Keratinocyte (primary cell): ENCODE results near the gene CNTNAP3B. TPM values are rescaled to one million over a fixed set of nuclear protein-coding genes. Genes with fewer than 3 reads are reported as not detected.
"Not testable (repeated sequence)": the region's sequence is repeated elsewhere in the genome, so short reads cannot be mapped to it uniquely, and the experiment has no call there.

Experiments used
- DNase-seq: peaks from one replicate; pipeline ENCODE4 v3.0.0-alpha.2; 2011; ENCODE audit warnings: low read depth, missing footprints, low spot score
- FAIRE-seq: peaks from 2 replicates; lab custom pipeline; 2011; peaks lifted over from hg19 to GRCh38; lab: Jason Lieb, UNC
- H2AFZ ChIP-seq: 2 replicates; pipeline ENCODE4 v1.6.0; 2012; ENCODE audit warnings: low read length, control low read depth, inconsistent platforms; ENCODE audit not compliant: control insufficient read depth
- H3K27ac ChIP-seq: 2 replicates; pipeline ENCODE4 v1.5.1; 2011; ENCODE audit warnings: low read length; ENCODE audit not compliant: control insufficient read depth, insufficient read depth
- H3K27me3 ChIP-seq: 3 replicates; pipeline ENCODE4 v1.6.0; 2011; ENCODE audit warnings: low read length; ENCODE audit not compliant: control insufficient read depth, insufficient read depth; ENCODE audit errors: extremely low read depth
- H3K36me3 ChIP-seq, 2 experiments: 2 replicates in 1 of 2; 3 replicates in 1 of 2; pipeline ENCODE4 v1.5.1; 2011; ENCODE audit warnings: low read length in 2 of 2, mild to moderate bottlenecking in 1 of 2; ENCODE audit not compliant: control insufficient read depth in 2 of 2, insufficient read depth in 2 of 2; ENCODE audit errors: extremely low read depth in 1 of 2
- H3K4me1 ChIP-seq: 3 replicates; pipeline ENCODE4 v1.5.1; 2011; ENCODE audit warnings: low read length; ENCODE audit not compliant: control insufficient read depth, insufficient read depth; ENCODE audit errors: extremely low read depth
- H3K4me2 ChIP-seq: 3 replicates; pipeline ENCODE4 v1.6.0; 2011; ENCODE audit warnings: low read depth, low read length; ENCODE audit not compliant: control insufficient read depth, insufficient read depth; ENCODE audit errors: extremely low read depth
- H3K4me3 ChIP-seq, 3 experiments: fragments of 200-600 bp in 1 of 3; sonication (generic) in 1 of 3; 2 replicates in 2 of 3; 3 replicates in 1 of 3; pipeline ENCODE4 v1.5.1; 2011 to 2016; ENCODE audit warnings: low read length in 3 of 3, mild to moderate bottlenecking in 3 of 3, control low read depth in 2 of 3, inconsistent platforms in 1 of 3, low read depth in 1 of 3, mixed read lengths in 1 of 3, mixed run types in 1 of 3, moderate library complexity in 1 of 3; ENCODE audit not compliant: control insufficient read depth in 2 of 3, insufficient read depth in 2 of 3; ENCODE audit errors: extremely low read depth in 1 of 3
- H3K79me2 ChIP-seq: 2 replicates; pipeline ENCODE4 v1.6.0; 2012; ENCODE audit warnings: low read length; ENCODE audit not compliant: control insufficient read depth, insufficient read depth
- H3K9ac ChIP-seq: 3 replicates; pipeline ENCODE4 v1.6.0; 2011; ENCODE audit warnings: low read length; ENCODE audit not compliant: control insufficient read depth, insufficient read depth; ENCODE audit errors: extremely low read depth
- H3K9me1 ChIP-seq: 3 replicates; pipeline ENCODE4 v1.6.0; 2011; ENCODE audit warnings: low read length; ENCODE audit not compliant: control insufficient read depth, insufficient read depth; ENCODE audit errors: extremely low read depth
- H3K9me3 ChIP-seq: 2 replicates; pipeline ENCODE4 v1.5.1; 2012; ENCODE audit warnings: low read depth, low read length; ENCODE audit not compliant: control insufficient read depth
- H4K20me1 ChIP-seq: 3 replicates; pipeline ENCODE4 v1.6.0; 2011; ENCODE audit warnings: low read length; ENCODE audit not compliant: control insufficient read depth, insufficient read depth; ENCODE audit errors: extremely low read depth
- dilution Hi-C: fragments of 300-500 bp; cut with MboI; formaldehyde crosslinking; loops from one replicate; pipeline ENCODE4 v1.7.0; 2020; ENCODE audit warnings: low sequenced_read_pairs; ENCODE audit not compliant: extremely low pct_ligation_motif_present
- polyA plus RNA-seq, 5 experiments: library from polyadenylated mRNA; depleted of rRNA in 3 of 5; stranded (reverse) in 3 of 5; stranded (forward) in 1 of 5; unstranded in 1 of 5; fragments of >200 nt; gene quantifications; 1 replicate in 1 of 5; 2 replicates in 3 of 5; 3 replicates in 1 of 5; pipeline versions ENCODE4 v1.2.1 to v1.2.3, GENCODE V29; 2011 to 2012; ENCODE audit warnings: missing spikeins in 2 of 5, low read depth in 1 of 5, low replicate concordance in 1 of 5

The CNTNAP3B gene
- polyA plus RNA-seq, 1 donor (not counting 4 experiments of a cell fraction or from before 2014, with no cell fraction given) = 6.8 TPM

- H3K36me3 ChIP-seq, H3K9ac ChIP-seq, H3K4me3 ChIP-seq, DNase-seq, H3K4me1 ChIP-seq, H2AFZ ChIP-seq, H3K9me1 ChIP-seq, FAIRE-seq, H3K4me2 ChIP-seq, H4K20me1 ChIP-seq, H3K27ac ChIP-seq, H3K79me2 ChIP-seq, dilution Hi-C loops, H3K27me3 ChIP-seq, H3K9me3 ChIP-seq: not testable (repeated sequence)
Measured at GRCh38 chr9:41902762-41903161, 226.5 kb downstream of the CNTNAP3B start.

- H3K4me2 ChIP-seq, dilution Hi-C loops, H3K9me3 ChIP-seq, H3K9ac ChIP-seq, H3K4me1 ChIP-seq, H3K9me1 ChIP-seq, FAIRE-seq, H3K27me3 ChIP-seq, H3K79me2 ChIP-seq, DNase-seq, H3K36me3 ChIP-seq, H4K20me1 ChIP-seq, H2AFZ ChIP-seq, H3K27ac ChIP-seq, H3K4me3 ChIP-seq: not testable (repeated sequence)
Measured at GRCh38 chr9:41898720-41899343, 230.4 kb downstream of the CNTNAP3B start.

- H3K9ac ChIP-seq, H3K79me2 ChIP-seq, dilution Hi-C loops, H3K4me3 ChIP-seq, DNase-seq, H3K36me3 ChIP-seq, H3K27me3 ChIP-seq, H4K20me1 ChIP-seq, H3K4me1 ChIP-seq, H3K9me3 ChIP-seq, H3K4me2 ChIP-seq, FAIRE-seq, H2AFZ ChIP-seq, H3K27ac ChIP-seq, H3K9me1 ChIP-seq: not testable (repeated sequence)
Measured at GRCh38 chr9:41874557-41874956, 254.7 kb downstream of the CNTNAP3B start.

- H3K9me1 ChIP-seq, H3K27ac ChIP-seq, H3K4me3 ChIP-seq, H3K9ac ChIP-seq, FAIRE-seq, H3K4me1 ChIP-seq, H3K36me3 ChIP-seq, DNase-seq, H3K9me3 ChIP-seq, H2AFZ ChIP-seq, H3K4me2 ChIP-seq, H3K27me3 ChIP-seq, H3K79me2 ChIP-seq, dilution Hi-C loops, H4K20me1 ChIP-seq: not testable (repeated sequence)
Measured at GRCh38 chr9:41855422-41855821, 273.8 kb downstream of the CNTNAP3B start.

GRCh38 chr9:41851848-41852740 is 277.1 kb downstream of the CNTNAP3B start:
- dilution Hi-C loops = not testable (repeated sequence)

More at GRCh38 chr9:41851848-41852740, 277.1 kb downstream of the CNTNAP3B start:
- H2AFZ ChIP-seq, H3K79me2 ChIP-seq, H3K4me3 ChIP-seq, DNase-seq, H3K9me3 ChIP-seq, H3K27me3 ChIP-seq, FAIRE-seq, H3K4me1 ChIP-seq, H3K9ac ChIP-seq, H4K20me1 ChIP-seq, H3K36me3 ChIP-seq, H3K27ac ChIP-seq, H3K9me1 ChIP-seq, H3K4me2 ChIP-seq: not testable (repeated sequence)
